Liver (tissue), 9 donors: ENCODE measurements around the gene CZIB. TPM values are rescaled to one million over a fixed set of nuclear protein-coding genes. Genes with fewer than 3 reads are reported as not detected.

Source experiments
- DNase-seq: peaks from one replicate; pipeline ENCODE4 v3.0.0-alpha.2; 2017; ENCODE audit warnings: low spot score
- H3K27ac ChIP-seq, 2 donors: one replicate each; pipeline ENCODE4 v1.7.0; 2013; ENCODE audit warnings: inconsistent platforms in 2 of 2, low read length in 2 of 2, control low read depth in 1 of 2, low read depth in 1 of 2, mild to moderate bottlenecking in 1 of 2
- H3K27me3 ChIP-seq, 4 donors: one replicate each; pipeline versions ENCODE4 v1.6.1 to v1.7.0; 2013; ENCODE audit warnings: low read length in 3 of 4, inconsistent platforms in 1 of 4, mild to moderate bottlenecking in 1 of 4, moderate library complexity in 1 of 4; ENCODE audit not compliant: control insufficient read depth in 4 of 4, insufficient read depth in 4 of 4
- H3K36me3 ChIP-seq, 4 donors: one replicate each; pipeline versions ENCODE4 v1.6.1 to v1.7.0; 2013; ENCODE audit warnings: low read length in 3 of 4, mild to moderate bottlenecking in 3 of 4, low read depth in 1 of 4, moderate library complexity in 1 of 4; ENCODE audit not compliant: control insufficient read depth in 4 of 4, insufficient read depth in 3 of 4
- H3K4me1 ChIP-seq, 4 donors: one replicate each; pipeline versions ENCODE4 v1.6.1 to v1.7.0; 2013; ENCODE audit warnings: low read length in 3 of 4, mild to moderate bottlenecking in 3 of 4, moderate library complexity in 1 of 4; ENCODE audit not compliant: control insufficient read depth in 4 of 4, insufficient read depth in 4 of 4
- H3K4me3 ChIP-seq, 3 donors: one replicate each; pipeline versions ENCODE4 v1.6.1 to v1.7.0; 2013; ENCODE audit warnings: low read length in 3 of 3, control low read depth in 1 of 3, low read depth in 1 of 3, mild to moderate bottlenecking in 1 of 3
- H3K9ac ChIP-seq, 2 donors: one replicate each; pipeline ENCODE4 v1.7.0; 2013; ENCODE audit warnings: low read length in 2 of 2, mild to moderate bottlenecking in 2 of 2, moderate library complexity in 2 of 2, control low read depth in 1 of 2, low read depth in 1 of 2
- H3K9me3 ChIP-seq, 4 donors: one replicate each; pipeline versions ENCODE4 v1.6.1 to v1.7.0; 2013; ENCODE audit warnings: low read length in 3 of 4; ENCODE audit not compliant: control insufficient read depth in 4 of 4
- CTCF ChIP-seq: fragments of 150-350 bp; IDR thresholded peaks from 2 replicates; pipeline ENCODE4 v1.5.1; 2017; ENCODE audit warnings: improper control_type of control experiment, low read depth, low read length; ENCODE audit not compliant: missing input control
- EGR1 ChIP-seq, 2 donors: IDR thresholded peaks; 2 replicates each; pipeline ENCODE4 v1.6.1; 2016 to 2018; ENCODE audit warnings: antibody characterized with exemption in 2 of 2, low read depth in 2 of 2
- FOXA1 ChIP-seq: IDR thresholded peaks from 2 replicates; pipeline ENCODE4 v1.6.1; 2016; ENCODE audit warnings: antibody characterized with exemption
- FOXA2 ChIP-seq: IDR thresholded peaks from 2 replicates; pipeline ENCODE4 v1.6.1; 2016; ENCODE audit warnings: antibody characterized with exemption
- GABPA ChIP-seq, 2 donors: IDR thresholded peaks in 1 of 2; conservative IDR thresholded peaks in 1 of 2; 2 replicates each; pipeline ENCODE4 v1.6.1; 2016; ENCODE audit warnings: antibody characterized with exemption in 2 of 2, mild to moderate bottlenecking in 1 of 2, moderate library complexity in 1 of 2
- HNF4A ChIP-seq, 2 donors: conservative IDR thresholded peaks; 2 replicates each; pipeline ENCODE4 v1.6.1; 2016; ENCODE audit warnings: antibody characterized with exemption in 2 of 2, mild to moderate bottlenecking in 2 of 2
- HNF4G ChIP-seq: IDR thresholded peaks from 2 replicates; pipeline ENCODE4 v1.6.1; 2016; ENCODE audit warnings: antibody characterized with exemption
- JUND ChIP-seq, 2 donors: IDR thresholded peaks; 2 replicates each; pipeline ENCODE4 v1.6.1; 2016; ENCODE audit warnings: antibody characterized with exemption in 2 of 2
- NR2F2 ChIP-seq: IDR thresholded peaks from 2 replicates; pipeline ENCODE4 v1.6.1; 2016; ENCODE audit warnings: antibody characterized with exemption
- RAD21 ChIP-seq, 2 donors: IDR thresholded peaks; 2 replicates each; pipeline ENCODE4 v1.6.1; 2016; ENCODE audit warnings: antibody characterized with exemption in 2 of 2, mild to moderate bottlenecking in 2 of 2
- RXRA ChIP-seq, 2 donors: IDR thresholded peaks; 2 replicates each; pipeline ENCODE4 v1.6.1; 2017 to 2018; ENCODE audit warnings: antibody characterized with exemption in 2 of 2, mild to moderate bottlenecking in 1 of 2
- SP1 ChIP-seq: IDR thresholded peaks from 2 replicates; pipeline ENCODE4 v1.6.1; 2018; ENCODE audit warnings: antibody characterized with exemption, mild to moderate bottlenecking
- TAF1 ChIP-seq: conservative IDR thresholded peaks from 2 replicates; pipeline ENCODE4 v1.6.1; 2016; ENCODE audit warnings: antibody characterized with exemption, mild to moderate bottlenecking
- YY1 ChIP-seq: IDR thresholded peaks from 2 replicates; pipeline ENCODE4 v1.6.1; 2016; ENCODE audit warnings: antibody characterized with exemption, mild to moderate bottlenecking
- ZBTB33 ChIP-seq: IDR thresholded peaks from 2 replicates; pipeline ENCODE4 v1.6.1; 2016; ENCODE audit warnings: antibody characterized with exemption
- WGBS: extraction: QIAGEN DNeasy Blood & Tissue Kit; methylation state at CpG from one replicate; pipeline ENCODE4 v1.1.7; 2013; 5-methylcytosine and 5-hydroxymethylcytosine counted together
- polyA plus RNA-seq, 2 donors: library from polyadenylated mRNA; stranded (reverse) in 1 of 2; unstranded in 1 of 2; fragments of 200-250 nt in 1 of 2; fragments of >200 nt in 1 of 2; fragmentation: Nextera tagmentation in 1 of 2; extraction: Ambion mirVana in 1 of 2; gene quantifications; one replicate each; pipeline versions ENCODE4 v1.2.1 to v1.2.3, GENCODE V29; 2013 to 2015
- total RNA-seq, 2 donors: library from RNA; depleted of rRNA; stranded (reverse); fragments of >200 nt; gene quantifications; one replicate each; pipeline ENCODE4 v1.2.3, GENCODE V29; 2014
- TF ChIP-seq, protein P1 (sequence below): IDR thresholded peaks from 2 replicates; pipeline ENCODE4 v1.6.1; 2016; ENCODE audit warnings: antibody characterized with exemption
- TF ChIP-seq, protein P2 (sequence below): IDR thresholded peaks from 2 replicates; pipeline ENCODE4 v1.6.1; 2016; ENCODE audit warnings: antibody characterized with exemption
- TF ChIP-seq, protein P3 (sequence below): IDR thresholded peaks from 2 replicates; pipeline ENCODE4 v1.6.1; 2016; ENCODE audit warnings: antibody characterized with exemption, mild to moderate bottlenecking
- donor health status: healthy.
- donor health status: healthy.
- donor health status: healthy.
- donor health status: healthy.
- donor health status: healthy.

Gene CZIB
- total and polyA plus RNA-seq, 4 donors, result 19.8 to 32.3 (median 25.4) TPM

DNA sequence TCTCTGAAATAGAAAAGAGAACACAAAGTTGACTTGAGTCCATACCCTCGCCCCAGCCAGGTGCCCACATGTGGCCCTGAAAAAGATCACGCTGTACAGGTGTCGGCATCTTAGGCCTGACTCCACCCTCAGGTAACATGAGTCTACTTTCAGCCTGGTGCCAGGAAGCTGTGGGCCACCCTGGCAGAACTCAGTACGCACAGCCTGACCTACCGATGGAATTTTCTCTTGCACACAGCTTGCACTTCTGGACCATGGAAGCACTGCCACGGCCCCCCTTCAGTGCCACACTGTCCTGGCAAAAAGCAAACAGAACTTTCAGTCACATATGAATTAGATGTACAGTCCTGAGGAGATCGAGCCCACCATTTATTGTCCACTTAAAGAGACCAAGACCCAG lies 2.2 kb downstream of the CZIB start:
- Histone ChIP-seq H3K9me3 (no peaks in the 10 kb centered on the region), H3K4me3 (no peak overlapping the region), H3K27ac (no peak overlapping the region), H3K4me1 (peaks cover 7 to 16% (median 14%) of the 10 kb centered on the region in 4 donors), H3K27me3 (no peaks in the 10 kb centered on the region), H3K36me3 (peaks cover 3 to 26% (median 14%) of the 10 kb centered on the region in 4 donors), H3K9ac (no peak overlapping the region)
- DNase-seq, result no peak
- TF ChIP-seq GABPA (IDR thresholded peaks at IDR 0.05 in 1 of 2, conservative IDR thresholded peaks at IDR 0.05 in 1 of 2), result no peak
- no peak for TF ChIP-seq TAF1
- TF ChIP-seq, protein P1, sequence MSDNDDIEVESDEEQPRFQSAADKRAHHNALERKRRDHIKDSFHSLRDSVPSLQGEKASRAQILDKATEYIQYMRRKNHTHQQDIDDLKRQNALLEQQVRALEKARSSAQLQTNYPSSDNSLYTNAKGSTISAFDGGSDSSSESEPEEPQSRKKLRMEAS, result no peak
- no peak for TF ChIP-seq HNF4A (conservative IDR thresholded peaks at IDR 0.05)
- no peak for TF ChIP-seq HNF4G
- TF ChIP-seq YY1, result no peak
- no peak for TF ChIP-seq JUND (IDR thresholded peaks at IDR 0.05)
- TF ChIP-seq ZBTB33, result no peak
- no peak for TF ChIP-seq FOXA1
- no peak for TF ChIP-seq EGR1 (IDR thresholded peaks at IDR 0.05; ENCODE audit: low read depth in 2 of 2)
- no peak for TF ChIP-seq NR2F2
- no peak for TF ChIP-seq RAD21 (IDR thresholded peaks at IDR 0.05)
- no peak for TF ChIP-seq RXRA (IDR thresholded peaks at IDR 0.05)
- no peak for TF ChIP-seq SP1
- TF ChIP-seq FOXA2, result no peak
- TF ChIP-seq, protein P2, sequence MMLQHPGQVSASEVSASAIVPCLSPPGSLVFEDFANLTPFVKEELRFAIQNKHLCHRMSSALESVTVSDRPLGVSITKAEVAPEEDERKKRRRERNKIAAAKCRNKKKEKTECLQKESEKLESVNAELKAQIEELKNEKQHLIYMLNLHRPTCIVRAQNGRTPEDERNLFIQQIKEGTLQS, result no peak
- TF ChIP-seq, protein P3, sequence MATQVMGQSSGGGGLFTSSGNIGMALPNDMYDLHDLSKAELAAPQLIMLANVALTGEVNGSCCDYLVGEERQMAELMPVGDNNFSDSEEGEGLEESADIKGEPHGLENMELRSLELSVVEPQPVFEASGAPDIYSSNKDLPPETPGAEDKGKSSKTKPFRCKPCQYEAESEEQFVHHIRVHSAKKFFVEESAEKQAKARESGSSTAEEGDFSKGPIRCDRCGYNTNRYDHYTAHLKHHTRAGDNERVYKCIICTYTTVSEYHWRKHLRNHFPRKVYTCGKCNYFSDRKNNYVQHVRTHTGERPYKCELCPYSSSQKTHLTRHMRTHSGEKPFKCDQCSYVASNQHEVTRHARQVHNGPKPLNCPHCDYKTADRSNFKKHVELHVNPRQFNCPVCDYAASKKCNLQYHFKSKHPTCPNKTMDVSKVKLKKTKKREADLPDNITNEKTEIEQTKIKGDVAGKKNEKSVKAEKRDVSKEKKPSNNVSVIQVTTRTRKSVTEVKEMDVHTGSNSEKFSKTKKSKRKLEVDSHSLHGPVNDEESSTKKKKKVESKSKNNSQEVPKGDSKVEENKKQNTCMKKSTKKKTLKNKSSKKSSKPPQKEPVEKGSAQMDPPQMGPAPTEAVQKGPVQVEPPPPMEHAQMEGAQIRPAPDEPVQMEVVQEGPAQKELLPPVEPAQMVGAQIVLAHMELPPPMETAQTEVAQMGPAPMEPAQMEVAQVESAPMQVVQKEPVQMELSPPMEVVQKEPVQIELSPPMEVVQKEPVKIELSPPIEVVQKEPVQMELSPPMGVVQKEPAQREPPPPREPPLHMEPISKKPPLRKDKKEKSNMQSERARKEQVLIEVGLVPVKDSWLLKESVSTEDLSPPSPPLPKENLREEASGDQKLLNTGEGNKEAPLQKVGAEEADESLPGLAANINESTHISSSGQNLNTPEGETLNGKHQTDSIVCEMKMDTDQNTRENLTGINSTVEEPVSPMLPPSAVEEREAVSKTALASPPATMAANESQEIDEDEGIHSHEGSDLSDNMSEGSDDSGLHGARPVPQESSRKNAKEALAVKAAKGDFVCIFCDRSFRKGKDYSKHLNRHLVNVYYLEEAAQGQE, result no peak
- WGBS, result 83% methylated on average over 7 of the region's 7 CpGs

GRCh38 chr1:53214376-53214940 lies 6.0 kb downstream of the CZIB start:
- TF ChIP-seq YY1 (no peak), TAF1 (no peak), FOXA1 (no peak), CTCF (no peak), RAD21 (IDR thresholded peaks at IDR 0.05) (no peak), ZBTB33 (no peak), RXRA (IDR thresholded peaks at IDR 0.05) (no peak), EGR1 (IDR thresholded peaks at IDR 0.05; ENCODE audit: low read depth in 2 of 2) (no peak)
- TF ChIP-seq, protein P3, result no peak
- Histone ChIP-seq H3K27ac (no peak overlapping the region), H3K36me3 (peaks cover 20 to 58% (median 41%) of the 10 kb centered on the region in 4 donors), H3K9me3 (no peaks in the 10 kb centered on the region), H3K9ac (no peak overlapping the region), H3K4me3 (no peak overlapping the region), H3K27me3 (no peaks in the 10 kb centered on the region), H3K4me1 (peaks cover 0 to 3% (median 3%) of the 10 kb centered on the region in 4 donors)
- WGBS, result 71% methylated on average over 5 of the region's 5 CpGs
- DNase-seq, result no peak
